Transverse colon (tissue), 4 donors: ENCODE measurements around the gene SMIM5. TPM values are rescaled to one million over a fixed set of nuclear protein-coding genes. Genes with fewer than 3 reads are reported as not detected.

Source experiments
- DNase-seq: peaks from one replicate; pipeline ENCODE4 v3.0.0-alpha.2; 2019
- H3K27ac ChIP-seq, 4 donors: fragments of 200-600 bp; sonication (generic); 2 replicates each; pipeline ENCODE4 v1.5.1; 2016 to 2018; ENCODE audit warnings: inconsistent platforms in 4 of 4
- H3K27me3 ChIP-seq: fragments of 200-600 bp; sonication (generic); 2 replicates; pipeline ENCODE4 v1.5.1; 2017; ENCODE audit warnings: inconsistent platforms
- H3K36me3 ChIP-seq, 4 donors: fragments of 200-600 bp; sonication (generic); 2 replicates each; pipeline ENCODE4 v1.5.1; 2017 to 2019; ENCODE audit warnings: inconsistent platforms in 4 of 4
- H3K4me1 ChIP-seq, 4 donors: fragments of 200-600 bp; sonication (generic); 2 replicates each; pipeline ENCODE4 v1.5.1; 2017 to 2020; ENCODE audit warnings: inconsistent platforms in 4 of 4
- H3K4me3 ChIP-seq, 4 donors: fragments of 200-600 bp; sonication (generic); 1 replicate in 1 of 4; 2 replicates in 3 of 4; pipeline versions ENCODE4 v1.5.1 to v1.6.1; 2017 to 2019; ENCODE audit warnings: inconsistent platforms in 4 of 4
- H3K9me3 ChIP-seq, 2 donors: fragments of 200-600 bp; sonication (generic); 2 replicates each; pipeline ENCODE4 v1.5.1; 2017 to 2019; ENCODE audit warnings: inconsistent platforms in 2 of 2
- CTCF ChIP-seq, 5 experiments: fragments of 200-600 bp in 3 of 5; fragments of 450-650 bp in 2 of 5; sonication (generic) in 3 of 5; IDR thresholded peaks; 1 replicate in 2 of 5; 2 replicates in 3 of 5; pipeline ENCODE4 v1.5.1; 2016 to 2017; ENCODE audit warnings: antibody characterized with exemption in 5 of 5, inconsistent platforms in 3 of 5, mild to moderate bottlenecking in 2 of 5, moderate library complexity in 1 of 5
- EP300 ChIP-seq: sonication (generic); formaldehyde crosslinking; IDR thresholded peaks from one replicate; pipeline ENCODE4 v1.6.1; 2017; ENCODE audit warnings: antibody characterized with exemption, low read depth
- POLR2A ChIP-seq: fragments of 450-650 bp; IDR thresholded peaks from one replicate; pipeline ENCODE4 v1.6.1; 2016; ENCODE audit warnings: antibody characterized with exemption, mild to moderate bottlenecking, moderate library complexity
- POLR2AphosphoS5 ChIP-seq, 3 donors: sonication (generic); formaldehyde crosslinking; IDR thresholded peaks; one replicate each; pipeline ENCODE4 v1.6.1; 2016; ENCODE audit warnings: antibody characterized with exemption in 3 of 3
- WGBS, 2 donors: methylation state at CpG; one replicate each; pipeline ENCODE4 v1.1.5; 2018; ENCODE audit warnings: low coverage in 1 of 2; 5-methylcytosine and 5-hydroxymethylcytosine counted together
- in situ Hi-C, 4 donors: fragments of 200-750 bp; cut with MboI; loops; one replicate each; pipeline versions ENCODE4 v1.15.0 to v1.15.1; 2017; ENCODE audit warnings: low sequenced_read_pairs in 3 of 4, low pct_ligation_motif_present in 1 of 4, low pct_unique_long_range_greater_than_20kb in 1 of 4
- intact Hi-C: fragments of 100-400 bp; cut with DNase I; formaldehyde crosslinking; loops from one replicate; pipeline ENCODE4 v1.15.1; 2023; ENCODE audit warnings: low total_unique reads
- total RNA-seq, 4 donors: library from RNA; depleted of rRNA; stranded (reverse); fragments of >200 nt; gene quantifications; one replicate each; pipeline ENCODE4 v1.1.0, GENCODE V29; 2016

The SMIM5 gene
- total RNA-seq, 4 donors from 2014 or later, result 31.3 to 71.4 (median 50.0) TPM; not detected in 1

- WGBS, 2 donors, result 83% methylated on average over 7 of the region's 7 CpGs; no CpG with 5 or more reads in 1 of the 2 donors
- Histone ChIP-seq H3K36me3 (peaks cover 0 to 10% (median 0%) of the 10 kb centered on the region in 4 donors), H3K4me3 (no peak overlapping the region), H3K27ac (peak overlapping the region in 3 of 4 donors; percentile 42 to 68 (median 48)), H3K27me3 (no peaks in the 10 kb centered on the region), H3K9me3 (no peaks in the 10 kb centered on the region), H3K4me1 (peaks cover 0 to 19% (median 5%) of the 10 kb centered on the region in 4 donors)
- intact Hi-C loops (no loop called here), in situ Hi-C loops (no loop called here)
- TF ChIP-seq POLR2AphosphoS5 (IDR thresholded peaks at IDR 0.05) (peak in 2 of 3 donors; percentile 30 to 72), POLR2A (peak; percentile 59), CTCF (IDR thresholded peaks at IDR 0.05) (no peak)
- DNase-seq, result no peak
These were observed 17.6 kb downstream of the SMIM5 start for GRCh38 chr17:75650874-75651273.

GRCh38 chr17:75652341-75652740, 19.1 kb downstream of the SMIM5 start:
- TF ChIP-seq CTCF (IDR thresholded peaks at IDR 0.05) (no peak), POLR2AphosphoS5 (IDR thresholded peaks at IDR 0.05) (no peak), EP300 (no peak), POLR2A (no peak)
- H3K4me1 ChIP-seq, result peaks cover 0 to 7% (median 0%) of the 10 kb centered on the region in 4 donors
- no peaks in the 10 kb centered on the region for H3K27me3 ChIP-seq
- DNase-seq, result no peak
- H3K27ac ChIP-seq, result no peak overlapping the region
- peaks cover 0 to 18% (median 0%) of the 10 kb centered on the region in 4 donors for H3K36me3 ChIP-seq
- in situ Hi-C loops, result no loop called here
- H3K4me3 ChIP-seq, result no peak overlapping the region
- intact Hi-C loops, result no loop called here
- no peaks in the 10 kb centered on the region for H3K9me3 ChIP-seq
- WGBS, 2 donors, result 98% methylated on average over 5 of the region's 5 CpGs; no CpG with 5 or more reads in 1 of the 2 donors

GRCh38 chr17:75652934-75653549, 19.8 kb downstream of the SMIM5 start:
- no peak for DNase-seq
- 76 to 100% methylated on average over 1 to 6 of the region's 6 CpGs for WGBS, 2 donors
- no peaks in the 10 kb centered on the region for H3K9me3 ChIP-seq
- no peak overlapping the region for H3K27ac ChIP-seq
- intact Hi-C loops (no loop called here), in situ Hi-C loops (no loop called here)
- peaks cover 0 to 7% (median 0%) of the 10 kb centered on the region in 4 donors for H3K4me1 ChIP-seq
- no peak overlapping the region for H3K4me3 ChIP-seq
- no peaks in the 10 kb centered on the region for H3K27me3 ChIP-seq
- TF ChIP-seq CTCF (IDR thresholded peaks at IDR 0.05) (peak; percentile 38 to 60 (median 49)), POLR2A (no peak)
- peaks cover 0 to 25% (median 0%) of the 10 kb centered on the region in 4 donors for H3K36me3 ChIP-seq

- no peak for DNase-seq
- WGBS, 2 donors, result 36 to 55% methylated on average over 2 of the region's 2 CpGs
- Histone ChIP-seq H3K4me1 (peaks cover 0 to 7% (median 0%) of the 10 kb centered on the region in 4 donors), H3K9me3 (no peaks in the 10 kb centered on the region), H3K27me3 (no peaks in the 10 kb centered on the region), H3K36me3 (peaks cover 0 to 26% (median 0%) of the 10 kb centered on the region in 4 donors), H3K27ac (no peak overlapping the region), H3K4me3 (no peak overlapping the region)
- in situ Hi-C loops (no loop called here), intact Hi-C loops (no loop called here)
- no peak for TF ChIP-seq EP300
- TF ChIP-seq CTCF (IDR thresholded peaks at IDR 0.05), result peak in 1 of 5 experiments; percentile 24
These were observed 20.9 kb downstream of the SMIM5 start for GRCh38 chr17:75654176-75654575.
